HEK293 (cell line): ENCODE results near the gene ENPEP.

ENCODE experiments used
- ZBTB17 ChIP-seq: fragments of 450-650 bp; formaldehyde crosslinking; IDR thresholded peaks from 2 replicates; pipeline ENCODE4 v1.5.1; 2016; ENCODE audit warnings: missing biosample characterization, missing genetic modification characterization
- ZSCAN23 ChIP-seq: fragments of 450-650 bp; formaldehyde crosslinking; IDR thresholded peaks from 2 replicates; pipeline ENCODE4 v1.5.1; 2016; ENCODE audit warnings: missing biosample characterization, missing genetic modification characterization

GRCh38 chr4:110609044-110609750, 133.2 kb downstream of the ENPEP start:
- no peak for TF ChIP-seq ZSCAN23 (tag by site-specific recombination)
- no peak for TF ChIP-seq ZBTB17 (tag by site-specific recombination)
